SK-N-SH treated with all-trans-retinoic acid at 6 μM for 48 hours (cell line): ENCODE data around the gene ELP4.

ENCODE experiments used
- ATAC-seq: fragments of 200-7000 bp; cut with Tn5 transposase; 3 replicates; pipeline ENCODE4 v1.9.1; 2020; ENCODE audit warnings: mild to moderate bottlenecking, moderate library complexity
- ARNTL ChIP-seq: fragments of 450-650 bp; formaldehyde crosslinking; IDR thresholded peaks from 2 replicates; pipeline ENCODE4 v1.5.0; 2020; ENCODE audit warnings: low read depth, mild to moderate bottlenecking, moderate library complexity, borderline replicate concordance
- BACH2 ChIP-seq: fragments of 250-450 bp; sonication (Bioruptor Pico); IDR thresholded peaks from 2 replicates; pipeline ENCODE4 v1.9.0; 2021; ENCODE audit warnings: mild to moderate bottlenecking, borderline replicate concordance
- CREB5 ChIP-seq: fragments of 250-450 bp; sonication (Bioruptor Pico); IDR thresholded peaks from 2 replicates; pipeline ENCODE4 v1.5.1; 2020; ENCODE audit warnings: low read depth, mild to moderate bottlenecking, moderate library complexity
- CSDC2 ChIP-seq: fragments of 250-450 bp; sonication (Bioruptor Pico); IDR thresholded peaks from 2 replicates; pipeline ENCODE4 v1.5.0; 2020; ENCODE audit warnings: mild to moderate bottlenecking, moderate library complexity
- CSRNP3 ChIP-seq: fragments of 250-450 bp; sonication (Bioruptor Pico); IDR thresholded peaks from 2 replicates; pipeline ENCODE4 v1.5.1; 2021; ENCODE audit warnings: mild to moderate bottlenecking, moderate library complexity
- ESRRG ChIP-seq: fragments of 250-450 bp; sonication (Bioruptor Pico); IDR thresholded peaks from 2 replicates; pipeline ENCODE4 v1.6.1; 2021; ENCODE audit warnings: mild to moderate bottlenecking
- ISL1 ChIP-seq: fragments of 250-450 bp; sonication (Bioruptor Pico); IDR thresholded peaks from 2 replicates; pipeline ENCODE4 v2.1.2; 2022; ENCODE audit warnings: mild to moderate bottlenecking, moderate library complexity
- OSR1 ChIP-seq: fragments of 250-450 bp; sonication (Bioruptor Pico); IDR thresholded peaks from 2 replicates; pipeline ENCODE4 v1.8.0; 2022; ENCODE audit warnings: moderate library complexity, mild to moderate bottlenecking, inconsistent platforms
- PATZ1 ChIP-seq: fragments of 250-450 bp; sonication (Bioruptor Pico); IDR thresholded peaks from 2 replicates; pipeline ENCODE4 v1.8.0; 2020; ENCODE audit warnings: mild to moderate bottlenecking, moderate library complexity, borderline replicate concordance
- POU6F1 ChIP-seq: fragments of 250-450 bp; sonication (Bioruptor Pico); IDR thresholded peaks from 2 replicates; pipeline ENCODE4 v1.8.0; 2021; ENCODE audit warnings: low read depth, mild to moderate bottlenecking, moderate library complexity, borderline replicate concordance
- RARB ChIP-seq: fragments of 250-450 bp; sonication (Bioruptor Pico); IDR thresholded peaks from 2 replicates; pipeline ENCODE4 v1.8.0; 2021; ENCODE audit warnings: mild to moderate bottlenecking, moderate library complexity
- SNAI2 ChIP-seq: fragments of 250-450 bp; sonication (Bioruptor Pico); IDR thresholded peaks from 2 replicates; pipeline ENCODE4 v1.5.0; 2020; ENCODE audit warnings: mild to moderate bottlenecking, moderate library complexity
- TCF4 ChIP-seq: fragments of 250-450 bp; sonication (Bioruptor Pico); IDR thresholded peaks from 2 replicates; pipeline ENCODE4 v1.8.0; 2021; ENCODE audit warnings: mild to moderate bottlenecking, moderate library complexity, borderline replicate concordance
- TOX ChIP-seq: fragments of 250-450 bp; sonication (Bioruptor Pico); IDR thresholded peaks from 2 replicates; pipeline ENCODE4 v1.8.0; 2021; ENCODE audit warnings: mild to moderate bottlenecking, moderate library complexity, borderline replicate concordance
- TSHZ2 ChIP-seq: fragments of 250-450 bp; sonication (Bioruptor Pico); IDR thresholded peaks from 2 replicates; pipeline ENCODE4 v1.5.0; 2020; ENCODE audit warnings: mild to moderate bottlenecking, moderate library complexity
- ZC3H10 ChIP-seq: fragments of 250-450 bp; sonication (Bioruptor Pico); IDR thresholded peaks from 2 replicates; pipeline ENCODE4 v1.5.1; 2021; ENCODE audit warnings: mild to moderate bottlenecking, moderate library complexity
- ZFP3 ChIP-seq: fragments of 250-450 bp; sonication (Bioruptor Pico); IDR thresholded peaks from 2 replicates; pipeline ENCODE4 v1.5.0; 2020; ENCODE audit warnings: mild to moderate bottlenecking, moderate library complexity
- ZNF565 ChIP-seq: fragments of 450-650 bp; formaldehyde crosslinking; conservative IDR thresholded peaks from 2 replicates; pipeline ENCODE4 v1.5.0; 2020; ENCODE audit warnings: low read depth, mild to moderate bottlenecking, moderate library complexity
- ZNF70 ChIP-seq: fragments of 450-650 bp; formaldehyde crosslinking; IDR thresholded peaks from 2 replicates; pipeline ENCODE4 v1.5.0; 2020; ENCODE audit warnings: mild to moderate bottlenecking, moderate library complexity
- ZNF8 ChIP-seq: fragments of 450-650 bp; formaldehyde crosslinking; IDR thresholded peaks from 2 replicates; pipeline ENCODE4 v1.5.0; 2020; ENCODE audit warnings: mild to moderate bottlenecking, moderate library complexity

Gene ELP4

GRCh38 chr11:31824879-31825837 lies 315.6 kb downstream of the ELP4 start:
- TF ChIP-seq CSRNP3 (CRISPR knock-in tag) (no peak), ZNF565 (CRISPR knock-in tag) (no peak), TOX (no peak)

GRCh38 chr11:31825838-31826484 lies 316.4 kb downstream of the ELP4 start:
- no peak; the same call in 2 of the 3 replicates for ATAC-seq
- TF ChIP-seq POU6F1 (CRISPR knock-in tag), result no peak
- TF ChIP-seq ZC3H10, result no peak
- no peak for TF ChIP-seq ISL1 (CRISPR knock-in tag)
- no peak for TF ChIP-seq TOX
- no peak for TF ChIP-seq ESRRG (CRISPR knock-in tag)
- TF ChIP-seq BACH2 (CRISPR knock-in tag), result no peak
- TF ChIP-seq CSDC2 (CRISPR knock-in tag), result no peak
- no peak for TF ChIP-seq ZFP3
- TF ChIP-seq RARB, result no peak

More at GRCh38 chr11:31824879-31825837, 315.6 kb downstream of the ELP4 start:
- ATAC-seq, result no peak

- TF ChIP-seq SNAI2 (CRISPR knock-in tag) (no peak), TSHZ2 (no peak), CSRNP3 (CRISPR knock-in tag) (no peak), ZNF70 (CRISPR knock-in tag) (no peak), TOX (no peak), ARNTL (CRISPR knock-in tag) (no peak), ZNF8 (CRISPR knock-in tag) (no peak), BACH2 (CRISPR knock-in tag) (no peak), OSR1 (CRISPR knock-in tag) (no peak), POU6F1 (CRISPR knock-in tag) (no peak), PATZ1 (CRISPR knock-in tag) (no peak), ISL1 (CRISPR knock-in tag) (no peak), TCF4 (CRISPR knock-in tag) (no peak), ZNF565 (CRISPR knock-in tag) (no peak), CREB5 (CRISPR knock-in tag) (no peak), ESRRG (CRISPR knock-in tag) (no peak)
- ATAC-seq, result peak; percentile 30; the same call in 1 of the 3 replicates
Observed at GRCh38 chr11:31826536-31827438, 317.2 kb downstream of the ELP4 start.
